Ishikawa (cell line): ENCODE results near the gene RAPGEF5.

Experiments
- CEBPB ChIP-seq: IDR thresholded peaks from 2 replicates; pipeline ENCODE4 v1.6.1; 2012
- CREB1 ChIP-seq: IDR thresholded peaks from 2 replicates; pipeline ENCODE4 v1.6.1; 2012; ENCODE audit warnings: low read depth
- EGR1 ChIP-seq: IDR thresholded peaks from 2 replicates; pipeline ENCODE4 v1.6.1; 2012
- EP300 ChIP-seq: IDR thresholded peaks from 2 replicates; pipeline ENCODE4 v1.6.1; 2012; ENCODE audit warnings: borderline replicate concordance
- FOXM1 ChIP-seq: IDR thresholded peaks from 2 replicates; pipeline ENCODE4 v1.6.1; 2012; ENCODE audit warnings: low read depth, borderline replicate concordance
- MAX ChIP-seq: IDR thresholded peaks from 2 replicates; pipeline ENCODE4 v1.6.1; 2012
- NFIC ChIP-seq: IDR thresholded peaks from 2 replicates; pipeline ENCODE4 v1.6.1; 2012
- RAD21 ChIP-seq: IDR thresholded peaks from 2 replicates; pipeline ENCODE4 v1.6.1; 2012; ENCODE audit warnings: low read depth
- REST ChIP-seq: IDR thresholded peaks from 2 replicates; pipeline ENCODE4 v1.6.1; 2012; ENCODE audit warnings: low read depth, mild to moderate bottlenecking
- TAF1 ChIP-seq: IDR thresholded peaks from 2 replicates; pipeline ENCODE4 v1.6.1; 2012; ENCODE audit warnings: low read depth, mild to moderate bottlenecking
- TCF12 ChIP-seq: IDR thresholded peaks from 2 replicates; pipeline ENCODE4 v1.6.1; 2012; ENCODE audit warnings: low read depth
- TEAD4 ChIP-seq: IDR thresholded peaks from 2 replicates; pipeline ENCODE4 v1.6.1; 2012
- USF1 ChIP-seq: IDR thresholded peaks from 2 replicates; pipeline ENCODE4 v1.6.1; 2012
- YY1 ChIP-seq: IDR thresholded peaks from 2 replicates; pipeline ENCODE4 v1.6.1; 2012; ENCODE audit warnings: low read depth
- ZBTB7A ChIP-seq: IDR thresholded peaks from 2 replicates; pipeline ENCODE4 v1.6.1; 2012; ENCODE audit warnings: low read depth

The RAPGEF5 gene

GRCh38 chr7:22116451-22117030 is 240.4 kb downstream of the RAPGEF5 start:
- no peak for TF ChIP-seq FOXM1
- TF ChIP-seq TEAD4, result no peak
- TF ChIP-seq REST, result no peak
- no peak for TF ChIP-seq TCF12
- TF ChIP-seq EGR1, result no peak
- no peak for TF ChIP-seq NFIC
- TF ChIP-seq YY1, result no peak
- TF ChIP-seq USF1, result no peak
- TF ChIP-seq ZBTB7A, result no peak
- TF ChIP-seq EP300, result no peak
- TF ChIP-seq MAX, result no peak

GRCh38 chr7:22115689-22116088 is 241.3 kb downstream of the RAPGEF5 start:
- TF ChIP-seq TCF12 (no peak), CREB1 (no peak), TEAD4 (no peak), EP300 (no peak), TAF1 (no peak), RAD21 (no peak), YY1 (no peak), ZBTB7A (no peak), REST (no peak), EGR1 (no peak), FOXM1 (no peak), CEBPB (no peak), NFIC (no peak), MAX (no peak), USF1 (no peak)

GRCh38 chr7:22114440-22114981 is 242.4 kb downstream of the RAPGEF5 start:
- TF ChIP-seq MAX (no peak), REST (no peak), CREB1 (no peak), EGR1 (no peak), FOXM1 (no peak), EP300 (no peak), NFIC (no peak), ZBTB7A (no peak), YY1 (no peak), TCF12 (no peak), RAD21 (no peak), TAF1 (no peak)

GRCh38 chr7:22113041-22113440 is 243.9 kb downstream of the RAPGEF5 start:
- TF ChIP-seq TAF1, result no peak
- TF ChIP-seq EP300, result no peak
- no peak for TF ChIP-seq NFIC
- TF ChIP-seq TCF12, result no peak
- TF ChIP-seq MAX, result no peak
- TF ChIP-seq RAD21, result no peak
- TF ChIP-seq TEAD4, result no peak
- TF ChIP-seq CREB1, result no peak
- TF ChIP-seq FOXM1, result no peak
- TF ChIP-seq USF1, result no peak
- no peak for TF ChIP-seq REST
- no peak for TF ChIP-seq EGR1
- TF ChIP-seq CEBPB, result no peak
- TF ChIP-seq YY1, result no peak
- no peak for TF ChIP-seq ZBTB7A
